Adrenal gland (tissue), 12 donors: ENCODE data around the gene TNS3. TPM values are rescaled to one million over a fixed set of nuclear protein-coding genes. Genes with fewer than 3 reads are reported as not detected.

ENCODE experiments used
- DNase-seq, 7 donors: peaks; one replicate each; pipeline ENCODE4 v3.0.0-alpha.2; 2019 to 2020
- H3K27ac ChIP-seq, 5 donors: fragments of 200-600 bp; sonication (generic) in 4 of 5; 1 replicate in 3 of 5; 2 replicates in 2 of 5; pipeline versions ENCODE4 v1.5.1 to v1.8.0; 2016 to 2020; ENCODE audit warnings: mild to moderate bottlenecking in 1 of 5
- H3K27me3 ChIP-seq: fragments of 200-600 bp; 2 replicates; pipeline ENCODE4 v1.8.0; 2021
- H3K36me3 ChIP-seq, 2 donors: fragments of 200-600 bp; replicated peaks in 1 of 2; 1 replicate in 1 of 2; 2 replicates in 1 of 2; pipeline versions ENCODE4 v1.5.1 to v1.8.0; 2018 to 2022
- H3K4me1 ChIP-seq, 2 donors: fragments of 200-600 bp; replicated peaks in 1 of 2; 1 replicate in 1 of 2; 2 replicates in 1 of 2; pipeline versions ENCODE4 v1.5.1 to v1.8.0; 2018 to 2021
- H3K4me3 ChIP-seq, 4 donors: fragments of 200-600 bp; sonication (generic) in 3 of 4; one replicate each; pipeline ENCODE4 v1.5.1; 2016 to 2018
- H3K9me3 ChIP-seq, 3 donors: fragments of 200-600 bp; sonication (generic) in 1 of 3; replicated peaks in 1 of 3; 1 replicate in 2 of 3; 2 replicates in 1 of 3; pipeline versions ENCODE4 v1.5.1 to v1.8.0; 2016 to 2021
- POLR2A ChIP-seq, 2 donors: fragments of 450-650 bp; IDR thresholded peaks; one replicate each; pipeline ENCODE4 v1.6.1; 2017; ENCODE audit warnings: antibody characterized with exemption in 2 of 2, mild to moderate bottlenecking in 2 of 2, moderate library complexity in 1 of 2
- WGBS, 4 donors: extraction: QIAGEN DNeasy Blood & Tissue Kit in 2 of 4; methylation state at CpG; one replicate each; pipeline versions ENCODE4 v1.1.5 to v1.1.7; 2013 to 2017; 5-methylcytosine and 5-hydroxymethylcytosine counted together
- intact Hi-C, 2 donors: fragments of 100-400 bp; cut with DNase I; formaldehyde crosslinking; loops; one replicate each; pipeline versions ENCODE4 v1.14.1 to v1.15.0; 2022 to 2023
- polyA plus RNA-seq, 3 donors: library from polyadenylated mRNA; stranded (reverse); fragments of 200-250 nt in 2 of 3; fragments of 350-450 nt in 1 of 3; fragmentation: Illumina TruSeq in 1 of 3; extraction: RNeasy Lipid Tissue Mini Kit (QIAGEN cat#74804) in 1 of 3; gene quantifications; one replicate each; pipeline ENCODE4 v1.2.3, GENCODE V29; 2013 to 2014
- total RNA-seq, 9 donors: library from RNA; depleted of rRNA in 4 of 9; stranded (reverse); fragments of >200 nt in 4 of 9; fragments of 120-200 nt in 1 of 9; fragmentation: NEBNext Ultra II Directional in 1 of 9; extraction: Animal tissue kit (Norgen Biotek cat#: 25700) in 1 of 9; gene quantifications; one replicate each; pipeline versions ENCODE4 v1.1.0 to v1.2.4, GENCODE V29; 2013 to 2023
- TF ChIP-seq, protein P1 (sequence below), 6 experiments: fragments of 450-650 bp in 4 of 6; fragments of 200-600 bp in 2 of 6; sonication (generic) in 1 of 6; IDR thresholded peaks; 1 replicate in 5 of 6; 2 replicates in 1 of 6; pipeline versions ENCODE4 v1.5.1 to v1.8.0; 2016 to 2021; ENCODE audit warnings: antibody characterized with exemption in 6 of 6, mild to moderate bottlenecking in 2 of 6, moderate library complexity in 1 of 6
- donor health status: healthy with polysubstance abuse.
- donor health status: Bipolar disorder and iron deficiency.
- donor health status: DM: yes; HTN: yes; CAD: no.
- donor health status: DM: no; HTN: no; CAD: no.
- donor health status: DM: no; HTN: no; CAD: no.
- donor health status: DM: yes; HTN: yes; CAD: no.

TNS3 gene
- total and polyA plus RNA-seq, 12 donors = 21.0 to 188 (median 99.8) TPM

DNA sequence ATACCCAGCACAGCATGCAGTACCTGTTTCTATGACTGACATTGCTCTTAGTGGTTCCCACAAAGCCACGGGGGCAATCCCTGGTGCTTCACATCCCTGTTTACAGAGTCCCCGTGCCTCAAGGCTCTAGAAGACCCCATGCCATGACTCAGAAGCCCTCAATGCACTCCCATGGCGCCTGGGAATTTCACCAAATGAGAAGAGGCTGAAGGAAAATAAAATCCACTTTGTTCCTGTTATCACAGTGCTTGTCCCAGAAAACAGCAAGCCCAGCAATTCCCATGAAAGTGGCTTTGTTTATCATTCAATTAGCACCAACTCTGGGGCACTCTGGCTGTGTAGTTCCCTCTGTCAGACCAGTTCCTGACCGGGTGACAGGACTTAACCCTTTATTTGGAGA lies 268.3 kb downstream of the TNS3 start:
- Histone ChIP-seq H3K4me1 (peaks cover 0 to 32% of the 10 kb centered on the region in 2 donors), H3K9me3 (no peaks in the 10 kb centered on the region), H3K27me3 (no peaks in the 10 kb centered on the region), H3K4me3 (no peak overlapping the region), H3K27ac (peak overlapping the region in 2 of 5 donors; percentile 40 to 84), H3K36me3 (peaks cover 0 to 11% of the 10 kb centered on the region in 2 donors)
- TF ChIP-seq POLR2A (IDR thresholded peaks at IDR 0.05) = no peak
- TF ChIP-seq, protein P1, sequence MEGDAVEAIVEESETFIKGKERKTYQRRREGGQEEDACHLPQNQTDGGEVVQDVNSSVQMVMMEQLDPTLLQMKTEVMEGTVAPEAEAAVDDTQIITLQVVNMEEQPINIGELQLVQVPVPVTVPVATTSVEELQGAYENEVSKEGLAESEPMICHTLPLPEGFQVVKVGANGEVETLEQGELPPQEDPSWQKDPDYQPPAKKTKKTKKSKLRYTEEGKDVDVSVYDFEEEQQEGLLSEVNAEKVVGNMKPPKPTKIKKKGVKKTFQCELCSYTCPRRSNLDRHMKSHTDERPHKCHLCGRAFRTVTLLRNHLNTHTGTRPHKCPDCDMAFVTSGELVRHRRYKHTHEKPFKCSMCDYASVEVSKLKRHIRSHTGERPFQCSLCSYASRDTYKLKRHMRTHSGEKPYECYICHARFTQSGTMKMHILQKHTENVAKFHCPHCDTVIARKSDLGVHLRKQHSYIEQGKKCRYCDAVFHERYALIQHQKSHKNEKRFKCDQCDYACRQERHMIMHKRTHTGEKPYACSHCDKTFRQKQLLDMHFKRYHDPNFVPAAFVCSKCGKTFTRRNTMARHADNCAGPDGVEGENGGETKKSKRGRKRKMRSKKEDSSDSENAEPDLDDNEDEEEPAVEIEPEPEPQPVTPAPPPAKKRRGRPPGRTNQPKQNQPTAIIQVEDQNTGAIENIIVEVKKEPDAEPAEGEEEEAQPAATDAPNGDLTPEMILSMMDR (IDR thresholded peaks at IDR 0.05) = no peak
- no peak for DNase-seq
- WGBS, 4 donors = 42 to 79% (median 64%) methylated on average over 4 of the region's 4 CpGs
- intact Hi-C loops = no loop called here

DNA sequence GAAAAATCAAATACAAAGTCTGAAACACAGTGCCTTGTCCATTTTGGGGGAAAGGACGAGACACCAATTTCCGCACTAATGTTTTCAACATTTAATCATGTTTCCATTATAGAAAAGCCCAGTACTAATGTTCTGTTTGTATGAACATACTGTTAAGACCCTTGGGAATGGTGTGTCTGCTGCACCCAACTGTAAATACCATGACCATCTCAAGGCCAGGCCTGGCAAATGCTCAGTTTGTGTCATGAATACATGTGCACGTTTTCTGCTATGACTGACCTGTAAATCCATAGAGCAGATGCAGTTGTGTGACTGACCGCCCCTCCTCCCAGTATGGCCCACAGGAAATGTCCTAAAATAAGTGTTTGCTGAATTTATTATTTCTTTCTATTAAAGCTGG lies 270.0 kb downstream of the TNS3 start:
- peaks cover 0 to 18% of the 10 kb centered on the region in 2 donors for H3K4me1 ChIP-seq
- H3K36me3 ChIP-seq = peaks cover 0 to 7% of the 10 kb centered on the region in 2 donors
- H3K4me3 ChIP-seq = no peak overlapping the region
- H3K27me3 ChIP-seq = no peaks in the 10 kb centered on the region
- no peaks in the 10 kb centered on the region for H3K9me3 ChIP-seq
- TF ChIP-seq, protein P1 (IDR thresholded peaks at IDR 0.05) = no peak
- no peak for TF ChIP-seq POLR2A (IDR thresholded peaks at IDR 0.05)
- H3K27ac ChIP-seq = no peak overlapping the region
- DNase-seq = no peak
- intact Hi-C loops = no loop called here
- 88 to 94% (median 89%) methylated on average over 4 of the region's 4 CpGs for WGBS, 4 donors

- Histone ChIP-seq H3K36me3 (peaks cover 0 to 7% of the 10 kb centered on the region in 2 donors), H3K27me3 (no peaks in the 10 kb centered on the region), H3K4me1 (peaks cover 0 to 9% of the 10 kb centered on the region in 2 donors), H3K27ac (no peak overlapping the region), H3K4me3 (no peak overlapping the region), H3K9me3 (no peaks in the 10 kb centered on the region)
- WGBS, 4 donors = 79 to 90% (median 83%) methylated on average over 2 of the region's 2 CpGs
- TF ChIP-seq, protein P1 (IDR thresholded peaks at IDR 0.05) = no peak
- TF ChIP-seq POLR2A (IDR thresholded peaks at IDR 0.05) = no peak
- no peak for DNase-seq
- intact Hi-C loops = no loop called here
Observed at GRCh38 chr7:47310020-47310419, 271.9 kb downstream of the TNS3 start.

GRCh38 chr7:47308808-47309207 lies 273.1 kb downstream of the TNS3 start:
- H3K27me3 ChIP-seq = no peaks in the 10 kb centered on the region
- no peaks in the 10 kb centered on the region for H3K9me3 ChIP-seq
- WGBS, 4 donors = 95 to 99% (median 98%) methylated on average over 6 of the region's 6 CpGs
- no peak for DNase-seq
- TF ChIP-seq, protein P1 (IDR thresholded peaks at IDR 0.05) = no peak
- TF ChIP-seq POLR2A (IDR thresholded peaks at IDR 0.05) = no peak
- intact Hi-C loops = no loop called here
- peaks cover 0 to 17% of the 10 kb centered on the region in 2 donors for H3K36me3 ChIP-seq
- no peak overlapping the region for H3K27ac ChIP-seq
- peaks cover 0 to 1% of the 10 kb centered on the region in 2 donors for H3K4me1 ChIP-seq
- no peak overlapping the region for H3K4me3 ChIP-seq
